IMR-90 (cell line): ENCODE data around the gene VPS54.

ENCODE experiments used
- CEBPB ChIP-seq: IDR thresholded peaks from 2 replicates; pipeline ENCODE4 v1.6.1; 2012; ENCODE audit warnings: low read depth, low read length, improper control_type of control experiment
- CTCF ChIP-seq: conservative IDR thresholded peaks from 2 replicates; pipeline ENCODE4 v1.5.1; 2012; ENCODE audit warnings: mild to moderate bottlenecking, low read depth, low read length, improper control_type of control experiment
- RFX5 ChIP-seq: IDR thresholded peaks from 2 replicates; pipeline ENCODE4 v1.8.0; 2012; ENCODE audit warnings: low read depth, mild to moderate bottlenecking, low read length, moderate library complexity
- SMC3 ChIP-seq: fragments of 150-350 bp; IDR thresholded peaks from 2 replicates; pipeline ENCODE4 v1.6.1; 2016; ENCODE audit warnings: low read depth, mild to moderate bottlenecking, antibody characterized with exemption, low read length, moderate library complexity
- USF2 ChIP-seq: fragments of 150-350 bp; IDR thresholded peaks from 2 replicates; pipeline ENCODE4 v1.6.1; 2017; ENCODE audit warnings: mild to moderate bottlenecking, antibody characterized with exemption, low read length, low read depth

GRCh38 chr2:64023485-64024258, 4.4 kb upstream of the VPS54 start:
- TF ChIP-seq CEBPB (no peak), CTCF (no peak), USF2 (no peak), SMC3 (no peak), RFX5 (no peak)
